OCI-LY1 (cell line): Measurements from ENCODE around the gene IQCK.

ENCODE experiments used
- CTCF ChIP-seq: fragments of 200-600 bp; sonication (generic), shearing (Covaris generic); IDR thresholded peaks from 2 replicates; pipeline ENCODE4 v1.5.1; 2017; ENCODE audit warnings: mild to moderate bottlenecking, antibody characterized with exemption, low read length, moderate library complexity, mixed read lengths
- EZH2 ChIP-seq: fragments of 200-600 bp; sonication (generic), shearing (Covaris generic); IDR thresholded peaks from 2 replicates; pipeline ENCODE4 v1.8.0; 2017; ENCODE audit warnings: borderline replicate concordance, mixed run types, mild to moderate bottlenecking, antibody characterized with exemption, low read length, moderate library complexity, mixed read lengths

GRCh38 chr16:19708296-19709205 is 9.5 kb upstream of the IQCK start:
- TF ChIP-seq CTCF (no peak), EZH2 (no peak)
